Right forelimb (tissue), 1 donor: ENCODE measurements around the gene SRRM4.
A peak's percentile ranks its signal among the peaks of the same experiment; 100 is the strongest.

ENCODE experiments used
- DNase-seq: peaks from one replicate; pipeline ENCODE4 v3.0.0-alpha.2; 2018

The SRRM4 gene

DNA sequence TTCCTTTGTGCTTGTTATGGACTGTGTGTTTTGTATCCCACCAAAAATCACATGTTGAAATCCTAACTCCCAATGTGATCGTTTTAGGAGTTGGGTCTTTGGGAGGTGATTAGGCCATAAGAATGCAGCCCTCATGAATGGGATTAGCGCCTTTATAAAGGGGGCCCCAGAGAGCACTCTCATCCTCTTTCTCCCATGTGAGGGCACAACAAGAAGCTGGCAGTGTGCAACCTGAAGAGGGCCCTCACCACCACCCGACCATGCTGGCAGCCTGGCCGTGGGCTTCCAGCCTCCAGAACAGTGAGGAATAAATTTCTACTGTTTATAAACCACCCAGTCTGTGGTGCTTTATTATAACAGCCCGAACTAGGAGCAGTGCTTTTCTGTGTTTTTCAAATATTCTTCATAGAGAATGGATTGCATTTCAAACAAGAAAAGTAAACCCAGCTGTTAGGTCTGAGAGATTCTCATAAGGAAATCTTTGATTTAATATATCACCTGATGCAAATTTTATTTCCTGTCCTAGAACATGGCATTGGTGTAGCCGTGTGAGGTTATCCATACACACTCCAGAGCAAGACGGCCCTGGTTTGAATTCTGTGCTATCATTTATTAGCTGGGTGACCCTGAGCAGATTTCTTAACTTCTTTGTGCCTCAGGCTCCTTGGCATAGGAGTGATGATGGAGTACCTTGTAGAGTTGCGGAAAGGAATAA is 225.2 kb downstream of the SRRM4 start:
- no peak for DNase-seq

GRCh38 chr12:119207063-119207560 is 225.8 kb downstream of the SRRM4 start:
- DNase-seq = no peak

GRCh38 chr12:119208626-119209061 is 227.3 kb downstream of the SRRM4 start:
- peak; percentile 61 for DNase-seq

DNA sequence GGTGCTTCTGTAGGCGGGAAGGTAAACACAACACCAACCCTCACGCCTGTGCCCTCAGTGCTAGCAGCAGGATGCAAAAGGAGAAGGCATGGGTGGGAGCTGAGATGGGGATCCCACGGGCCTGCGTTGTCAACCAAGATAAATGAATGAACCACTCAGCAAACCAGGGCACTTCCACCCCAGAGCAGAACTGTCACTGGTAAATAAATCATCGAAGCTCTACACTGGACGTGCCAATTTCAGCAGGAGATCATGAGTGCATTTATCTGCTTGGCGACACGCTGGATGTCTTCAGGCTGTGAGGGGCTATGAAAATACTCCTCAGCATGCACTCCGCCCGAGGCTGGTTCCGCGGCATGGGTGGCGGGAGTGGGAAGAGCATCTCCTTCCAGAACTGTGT is 230.5 kb downstream of the SRRM4 start:
- no peak for DNase-seq
